IMR-90 (cell line): ENCODE data around the gene SDK1. TPM values are rescaled to one million over a fixed set of nuclear protein-coding genes. Genes with fewer than 3 reads are reported as not detected.

Experiments
- ATAC-seq: fragments of 200-7000 bp; cut with Tn5 transposase; 2 replicates; pipeline ENCODE4 v1.9.1; 2020; ENCODE audit warnings: low read depth, mild to moderate bottlenecking, moderate library complexity
- BruUV-seq: library from RNA; stranded (reverse); fragments of 400-500 nt; replicated peaks from 2 replicates; lab custom pipeline; 2021; lab: Mats Ljungman, UMichigan
- CTCF ChIA-PET: fragments of 300-600 bp; formaldehyde crosslinking; extraction: SDS; loops from one replicate; lab custom pipeline; 2021; ENCODE audit warnings: antibody characterized with exemption; lab: Yijun Ruan, JAX
- POLR2A ChIA-PET: fragments of 300-600 bp; sonication (Branson Sonifier 250); formaldehyde crosslinking; loops from one replicate; lab custom pipeline; 2022; ENCODE audit warnings: antibody characterized with exemption; ENCODE audit not compliant: unreplicated experiment; lab: Charles Lee
- DNase-seq: peaks from one replicate; pipeline ENCODE4 v3.0.0; 2013
- H2AFZ ChIP-seq: replicated peaks from 2 replicates; pipeline ENCODE3; 2013; ENCODE audit warnings: low read length, mild to moderate bottlenecking; ENCODE audit not compliant: poor library complexity
- H2AK5ac ChIP-seq: 2 replicates; pipeline ENCODE4 v1.6.1; 2013; ENCODE audit warnings: low read depth, low read length, inconsistent platforms
- H2AK9ac ChIP-seq: replicated peaks from 2 replicates; pipeline ENCODE3; 2013; ENCODE audit warnings: mild to moderate bottlenecking, low read depth, low read length, moderate library complexity; ENCODE audit not compliant: poor library complexity
- H2BK120ac ChIP-seq: 2 replicates; pipeline ENCODE4 v1.6.1; 2013; ENCODE audit warnings: low read depth, low read length, inconsistent platforms
- H2BK15ac ChIP-seq: 3 replicates; pipeline ENCODE4 v1.6.1; 2013; ENCODE audit warnings: low read depth, low read length, inconsistent platforms
- H2BK20ac ChIP-seq: 2 replicates; pipeline ENCODE4 v1.6.1; 2013; ENCODE audit warnings: low read depth, mild to moderate bottlenecking, inconsistent platforms, low read length, moderate library complexity
- H2BK5ac ChIP-seq: 2 replicates; pipeline ENCODE4 v1.6.1; 2013; ENCODE audit warnings: mild to moderate bottlenecking, low read depth, low read length, inconsistent platforms; ENCODE audit not compliant: poor library complexity, severe bottlenecking
- H3K14ac ChIP-seq: replicated peaks from 2 replicates; pipeline ENCODE4 v1.6.1; 2013; ENCODE audit warnings: low read depth, low read length, inconsistent platforms
- H3K18ac ChIP-seq: 2 replicates; pipeline ENCODE4 v1.6.1; 2013; ENCODE audit warnings: low read depth, low read length, control low read depth
- H3K23ac ChIP-seq: 2 replicates; pipeline ENCODE4 v1.6.1; 2013; ENCODE audit warnings: low read depth, low read length, inconsistent platforms
- H3K27ac ChIP-seq: 2 replicates; pipeline ENCODE4 v1.5.1; 2013; ENCODE audit warnings: mild to moderate bottlenecking, control low read depth, low read length; ENCODE audit not compliant: insufficient read depth
- H3K27me3 ChIP-seq: 2 replicates; pipeline ENCODE4 v1.6.1; 2013; ENCODE audit warnings: low read length; ENCODE audit not compliant: control insufficient read depth, insufficient read depth
- H3K36me3 ChIP-seq: 2 replicates; pipeline ENCODE4 v1.6.1; 2013; ENCODE audit warnings: low read length, mixed read lengths; ENCODE audit not compliant: control insufficient read depth, insufficient read depth
- H3K4ac ChIP-seq: 2 replicates; pipeline ENCODE4 v1.6.1; 2013; ENCODE audit warnings: low read depth, low read length, inconsistent platforms
- H3K4me1 ChIP-seq: 2 replicates; pipeline ENCODE4 v1.6.1; 2013; ENCODE audit warnings: low read length, mixed read lengths; ENCODE audit not compliant: control insufficient read depth, insufficient read depth
- H3K4me2 ChIP-seq: 2 replicates; pipeline ENCODE4 v1.6.1; 2013; ENCODE audit warnings: low read depth, mild to moderate bottlenecking, control low read depth, low read length, moderate library complexity
- H3K4me3 ChIP-seq: 2 replicates; pipeline ENCODE4 v1.5.1; 2013; ENCODE audit warnings: low read depth, mild to moderate bottlenecking, control low read depth, low read length, moderate library complexity; ENCODE audit not compliant: insufficient read depth
- H3K56ac ChIP-seq: 2 replicates; pipeline ENCODE4 v1.6.1; 2013; ENCODE audit warnings: low read length, inconsistent platforms; ENCODE audit not compliant: insufficient read depth; ENCODE audit errors: extremely low read depth
- H3K79me1 ChIP-seq, 2 experiments: 2 replicates each; pipeline ENCODE4 v1.6.1; 2013; ENCODE audit warnings: low read length in 2 of 2, inconsistent platforms in 1 of 2, low read depth in 1 of 2
- H3K9ac ChIP-seq: 2 replicates; pipeline ENCODE4 v1.6.1; 2013; ENCODE audit warnings: low read depth, low read length, control low read depth
- H3K9me1 ChIP-seq: 2 replicates; pipeline ENCODE4 v1.6.1; 2013; ENCODE audit warnings: low read length, inconsistent platforms; ENCODE audit not compliant: insufficient read depth
- H3K9me3 ChIP-seq: 2 replicates; pipeline ENCODE4 v1.6.1; 2013; ENCODE audit warnings: low read length; ENCODE audit not compliant: control insufficient read depth, insufficient read depth
- H4K20me1 ChIP-seq: 2 replicates; pipeline ENCODE4 v1.6.1; 2013; ENCODE audit warnings: low read length, inconsistent platforms; ENCODE audit not compliant: insufficient read depth
- H4K5ac ChIP-seq: 2 replicates; pipeline ENCODE4 v1.6.1; 2013; ENCODE audit warnings: mild to moderate bottlenecking, low read depth, low read length, control low read depth
- H4K8ac ChIP-seq, 2 experiments: 2 replicates each; pipeline ENCODE4 v1.6.1; 2013; ENCODE audit warnings: low read depth in 2 of 2, low read length in 2 of 2, control low read depth in 1 of 2, inconsistent platforms in 1 of 2
- H4K91ac ChIP-seq: 2 replicates; pipeline ENCODE4 v1.6.1; 2013; ENCODE audit warnings: low read depth, low read length, inconsistent platforms; ENCODE audit not compliant: insufficient read depth
- CTCF ChIP-seq: conservative IDR thresholded peaks from 2 replicates; pipeline ENCODE4 v1.5.1; 2012; ENCODE audit warnings: mild to moderate bottlenecking, low read depth, low read length, improper control_type of control experiment
- ELK1 ChIP-seq: fragments of 150-350 bp; IDR thresholded peaks from 2 replicates; pipeline ENCODE4 v1.6.1; 2016; ENCODE audit warnings: low read depth, mild to moderate bottlenecking, low read length, moderate library complexity, borderline replicate concordance
- FOS ChIP-seq: fragments of 150-350 bp; IDR thresholded peaks from 2 replicates; pipeline ENCODE4 v1.6.1; 2016; ENCODE audit warnings: low read depth, low read length
- MAZ ChIP-seq: IDR thresholded peaks from 2 replicates; pipeline ENCODE4 v1.6.1; 2012; ENCODE audit warnings: low read depth, mild to moderate bottlenecking, low read length, improper control_type of control experiment, moderate library complexity, borderline replicate concordance
- MXI1 ChIP-seq: IDR thresholded peaks from 2 replicates; pipeline ENCODE4 v1.6.1; 2012; ENCODE audit warnings: low read depth, mild to moderate bottlenecking, low read length, moderate library complexity, borderline replicate concordance
- NFE2L2 ChIP-seq: fragments of 150-350 bp; IDR thresholded peaks from 2 replicates; pipeline ENCODE4 v1.6.1; 2016; ENCODE audit warnings: low read depth, mild to moderate bottlenecking, low read length
- RFX5 ChIP-seq: IDR thresholded peaks from 2 replicates; pipeline ENCODE4 v1.8.0; 2012; ENCODE audit warnings: low read depth, mild to moderate bottlenecking, low read length, moderate library complexity
- SMC3 ChIP-seq: fragments of 150-350 bp; IDR thresholded peaks from 2 replicates; pipeline ENCODE4 v1.6.1; 2016; ENCODE audit warnings: low read depth, mild to moderate bottlenecking, antibody characterized with exemption, low read length, moderate library complexity
- USF2 ChIP-seq: fragments of 150-350 bp; IDR thresholded peaks from 2 replicates; pipeline ENCODE4 v1.6.1; 2017; ENCODE audit warnings: mild to moderate bottlenecking, antibody characterized with exemption, low read length, low read depth
- WGBS, 2 experiments: methylation state at CpG; one replicate each; pipeline versions ENCODE4 v1.1.5 to v1.1.7; 2013; ENCODE audit warnings: missing lambda C conversion rate in 2 of 2; ENCODE audit not compliant: insufficient read length in 1 of 2; ENCODE audit errors: extremely low coverage in 2 of 2; 5-methylcytosine and 5-hydroxymethylcytosine counted together
- dilution Hi-C: fragments of 300-500 bp; cut with HindIII; formaldehyde crosslinking; loops from one replicate; pipeline ENCODE4 v1.14.3; 2018; ENCODE audit warnings: low sequenced_read_pairs; ENCODE audit not compliant: unreplicated experiment
- in situ Hi-C: fragments of 300-500 bp; cut with MboI; formaldehyde crosslinking; loops from 3 replicates; pipeline ENCODE4 v1.14.3; 2019; ENCODE audit warnings: low sequenced_read_pairs, inconsistent platforms, mixed read lengths
- intact Hi-C: fragments of 100-400 bp; cut with micrococcal nuclease; formaldehyde crosslinking; loops from 2 replicates; pipeline ENCODE4 v1.10.0; 2022
- polyA plus RNA-seq, 3 experiments: library from polyadenylated mRNA; depleted of rRNA; stranded (reverse); fragments of >200 nt; gene quantifications; 2 replicates each; pipeline ENCODE4 v1.2.3, GENCODE V29; 2012; ENCODE audit warnings: low replicate concordance in 1 of 3
- total RNA-seq: library from RNA; depleted of rRNA; stranded (reverse); fragments of >200 nt; gene quantifications from 2 replicates; pipeline ENCODE4 v1.2.3, GENCODE V29; 2012

The SDK1 gene
- total and polyA plus RNA-seq, 2 of the 4 experiments (the other 2 are of a cell fraction): 1.5 to 1.6 TPM

GRCh38 chr7:4131063-4131462, 830.0 kb downstream of the SDK1 start:
- H2BK15ac ChIP-seq: no peak overlapping the region
- H3K9ac ChIP-seq: no peak overlapping the region
- no peak overlapping the region for H2AK9ac ChIP-seq
- CTCF ChIA-PET: no interaction called here
- WGBS, 2 experiments: 60% methylated on average over 1 of the region's 7 CpGs; no CpG with 5 or more reads in 1 of the 2 experiments
- TF ChIP-seq MAZ: no peak
- no peak for TF ChIP-seq SMC3
- TF ChIP-seq ELK1: no peak
- no peak for TF ChIP-seq MXI1
- TF ChIP-seq RFX5: no peak
- no peak for TF ChIP-seq NFE2L2
- no peak for TF ChIP-seq FOS
- TF ChIP-seq USF2: no peak
- no peak for TF ChIP-seq CTCF
- H2BK5ac ChIP-seq: no peak overlapping the region
- H3K23ac ChIP-seq: no peak overlapping the region
- H3K9me3 ChIP-seq: peaks cover 9% of the 10 kb centered on the region; the same call in 1 of the 2 replicates
- H3K9me1 ChIP-seq: no peaks in the 10 kb centered on the region
- no peak overlapping the region for H2AK5ac ChIP-seq
- no peaks in the 10 kb centered on the region for H4K20me1 ChIP-seq
- POLR2A ChIA-PET: no interaction called here
- no peaks in the 10 kb centered on the region for H3K79me1 ChIP-seq
- H4K5ac ChIP-seq: no peak overlapping the region
- H4K8ac ChIP-seq: no peak overlapping the region
- H3K36me3 ChIP-seq: no peaks in the 10 kb centered on the region
- no peaks in the 10 kb centered on the region for H3K4me1 ChIP-seq
- no peak overlapping the region for H3K4me3 ChIP-seq
- no peak overlapping the region for H3K18ac ChIP-seq
- BruUV-seq: no TSS peak
- H3K27me3 ChIP-seq: no peaks in the 10 kb centered on the region
- in situ Hi-C loops: no loop called here
- H3K14ac ChIP-seq: no peak overlapping the region
- H4K91ac ChIP-seq: no peak overlapping the region
- no peak overlapping the region for H2AFZ ChIP-seq
- no peak for DNase-seq
- no peak overlapping the region for H2BK20ac ChIP-seq
- H2BK120ac ChIP-seq: no peak overlapping the region
- ATAC-seq: no peak
- no peak overlapping the region for H3K27ac ChIP-seq
- H3K56ac ChIP-seq: no peak overlapping the region
- dilution Hi-C loops: no loop called here
- intact Hi-C loops: no loop called here
- no peak overlapping the region for H3K4me2 ChIP-seq
- H3K4ac ChIP-seq: no peak overlapping the region
